Measurements from ENCODE around the gene WWTR1. TPM values are rescaled to one million over a fixed set of nuclear protein-coding genes. Genes with fewer than 3 reads are reported as not detected.

The WWTR1 gene
- total RNA-seq, 1 donor from 2014 or later: 39.1 TPM

DNA sequence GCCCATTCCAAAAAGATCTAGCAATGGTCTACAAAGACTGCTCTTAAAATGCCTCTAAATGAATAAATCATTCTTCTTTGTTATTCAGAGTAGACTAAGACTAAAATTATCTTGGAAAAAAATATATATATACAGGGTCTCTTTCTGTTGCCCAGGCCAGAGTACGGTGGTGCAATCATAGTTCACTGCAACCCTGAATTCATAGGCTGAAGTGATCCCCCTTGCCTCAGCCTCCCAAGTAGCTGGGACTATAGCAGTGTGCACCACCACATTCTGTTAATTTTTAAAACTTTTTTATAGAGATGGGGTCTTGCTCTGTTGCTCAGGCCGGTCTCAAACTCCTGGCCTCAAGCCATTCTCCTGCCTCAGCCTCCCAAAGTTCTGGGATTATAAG is 18.7 kb downstream of the WWTR1 start:
- Histone ChIP-seq H3K4me1 (peaks cover 96% of the 10 kb centered on the region), H3K27me3 (ENCODE audit: low read depth) (no peaks in the 10 kb centered on the region), H3K9me3 (replicated peaks) (no peaks in the 10 kb centered on the region), H3K4me3 (peak overlapping the region; percentile 52), H3K36me3 (no peaks in the 10 kb centered on the region), H3K27ac (replicated peaks) (peak overlapping the region; percentile 61)
- TF ChIP-seq, protein P1, sequence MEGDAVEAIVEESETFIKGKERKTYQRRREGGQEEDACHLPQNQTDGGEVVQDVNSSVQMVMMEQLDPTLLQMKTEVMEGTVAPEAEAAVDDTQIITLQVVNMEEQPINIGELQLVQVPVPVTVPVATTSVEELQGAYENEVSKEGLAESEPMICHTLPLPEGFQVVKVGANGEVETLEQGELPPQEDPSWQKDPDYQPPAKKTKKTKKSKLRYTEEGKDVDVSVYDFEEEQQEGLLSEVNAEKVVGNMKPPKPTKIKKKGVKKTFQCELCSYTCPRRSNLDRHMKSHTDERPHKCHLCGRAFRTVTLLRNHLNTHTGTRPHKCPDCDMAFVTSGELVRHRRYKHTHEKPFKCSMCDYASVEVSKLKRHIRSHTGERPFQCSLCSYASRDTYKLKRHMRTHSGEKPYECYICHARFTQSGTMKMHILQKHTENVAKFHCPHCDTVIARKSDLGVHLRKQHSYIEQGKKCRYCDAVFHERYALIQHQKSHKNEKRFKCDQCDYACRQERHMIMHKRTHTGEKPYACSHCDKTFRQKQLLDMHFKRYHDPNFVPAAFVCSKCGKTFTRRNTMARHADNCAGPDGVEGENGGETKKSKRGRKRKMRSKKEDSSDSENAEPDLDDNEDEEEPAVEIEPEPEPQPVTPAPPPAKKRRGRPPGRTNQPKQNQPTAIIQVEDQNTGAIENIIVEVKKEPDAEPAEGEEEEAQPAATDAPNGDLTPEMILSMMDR (IDR thresholded peaks at IDR 0.05; ENCODE audit: borderline replicate concordance): no peak
- intact Hi-C loops (cut with micrococcal nuclease): no loop called here
- DNase-seq: no peak

DNA sequence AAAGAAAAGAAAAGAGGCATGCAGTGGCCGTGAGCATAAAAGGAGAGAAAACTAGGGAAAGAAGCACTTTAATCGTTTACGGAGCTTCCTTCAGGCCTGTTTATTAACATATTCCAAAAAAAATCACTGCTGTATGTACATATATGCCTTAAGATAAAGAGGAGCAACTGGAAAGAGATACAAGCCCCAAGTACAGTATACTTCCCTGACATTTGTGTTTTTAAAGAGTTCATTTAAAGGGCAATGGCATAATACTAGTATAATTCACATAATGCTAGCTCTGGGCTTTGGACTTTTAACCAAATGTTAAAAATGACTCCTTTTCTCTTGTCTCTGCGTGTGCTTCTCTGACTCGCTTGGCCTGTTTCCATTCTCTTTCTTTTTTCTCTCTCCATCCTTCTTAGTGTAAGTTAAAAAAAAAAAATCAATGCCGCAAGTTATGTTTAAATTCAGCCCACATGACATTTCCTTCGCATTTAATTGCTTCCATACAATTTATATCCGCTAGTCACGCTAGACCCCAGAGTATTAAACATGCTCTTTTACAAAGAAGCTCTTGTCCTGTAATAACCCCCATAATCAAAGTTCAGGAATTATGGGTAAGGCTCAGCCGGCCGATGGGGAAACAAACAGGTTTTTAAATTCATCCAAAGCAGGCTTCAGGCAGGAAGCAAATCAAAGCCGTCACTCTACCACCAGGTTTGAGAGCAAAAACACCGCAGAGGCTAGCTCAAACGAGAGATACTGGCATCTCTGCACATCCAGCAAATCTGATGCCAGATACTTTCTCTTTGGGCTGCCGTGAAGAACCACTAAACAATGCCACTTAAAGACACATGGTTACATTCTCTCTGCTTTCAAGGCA is 19.4 kb downstream of the WWTR1 start:
- no peaks in the 10 kb centered on the region for H3K9me3 ChIP-seq (replicated peaks)
- H3K4me3 ChIP-seq: peak overlapping the region; percentile 52
- peaks cover 96% of the 10 kb centered on the region for H3K4me1 ChIP-seq
- intact Hi-C loops (cut with micrococcal nuclease): no loop called here
- H3K27ac ChIP-seq (replicated peaks): peak overlapping the region; percentile 61
- H3K36me3 ChIP-seq: no peaks in the 10 kb centered on the region
- DNase-seq: no peak
- TF ChIP-seq, protein P1 (IDR thresholded peaks at IDR 0.05; ENCODE audit: borderline replicate concordance): no peak
- H3K27me3 ChIP-seq (ENCODE audit: low read depth): no peaks in the 10 kb centered on the region

DNA sequence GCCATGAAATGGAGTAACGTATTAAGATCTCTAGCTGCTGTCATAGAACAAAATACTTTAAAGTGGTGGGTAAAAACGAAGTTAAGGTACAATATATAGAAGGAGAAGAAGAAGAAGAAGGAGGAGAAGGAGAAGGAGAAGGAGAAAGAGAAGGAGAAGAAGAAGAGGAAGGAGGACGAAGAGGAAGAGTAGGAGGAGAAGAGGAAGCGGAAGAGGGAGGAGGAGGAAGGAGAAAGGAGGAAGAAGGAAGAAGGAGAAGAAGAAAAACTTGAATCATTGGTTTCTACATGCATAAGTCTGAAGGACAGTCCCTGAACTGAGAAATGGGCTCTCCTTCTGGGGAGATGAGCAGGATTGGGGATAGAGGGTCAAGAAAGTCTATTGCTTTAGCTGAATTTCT is 22.4 kb downstream of the WWTR1 start:
- intact Hi-C loops (cut with micrococcal nuclease): no loop called here
- Histone ChIP-seq H3K9me3 (replicated peaks) (no peaks in the 10 kb centered on the region), H3K27me3 (ENCODE audit: low read depth) (no peaks in the 10 kb centered on the region), H3K36me3 (no peaks in the 10 kb centered on the region), H3K27ac (replicated peaks) (no peak overlapping the region), H3K4me3 (no peak overlapping the region), H3K4me1 (peaks cover 92% of the 10 kb centered on the region)
- DNase-seq: no peak
- TF ChIP-seq, protein P1 (IDR thresholded peaks at IDR 0.05; ENCODE audit: borderline replicate concordance): no peak

DNA sequence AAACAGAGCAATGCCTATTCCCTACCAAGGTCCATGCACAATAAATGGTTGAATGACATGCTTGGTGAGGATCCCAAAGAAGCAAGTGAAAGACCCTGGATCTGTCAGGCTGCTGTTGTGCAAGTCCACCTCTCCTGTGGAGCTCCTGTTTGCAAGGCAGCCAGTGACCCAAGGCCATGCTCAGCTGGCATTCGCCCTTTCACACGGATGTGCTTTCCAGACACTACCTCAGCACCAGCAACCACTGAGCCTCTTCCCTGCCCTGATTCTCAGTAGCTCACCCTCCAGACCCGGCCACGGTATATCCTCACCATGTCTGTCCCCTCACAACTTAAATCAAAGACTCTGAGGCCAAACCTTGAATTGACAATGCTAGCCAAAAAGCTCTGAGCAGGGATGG is 23.3 kb downstream of the WWTR1 start:
- H3K9me3 ChIP-seq (replicated peaks): no peaks in the 10 kb centered on the region
- no peaks in the 10 kb centered on the region for H3K27me3 ChIP-seq (ENCODE audit: low read depth)
- H3K4me1 ChIP-seq: peaks cover 95% of the 10 kb centered on the region
- TF ChIP-seq, protein P1 (IDR thresholded peaks at IDR 0.05; ENCODE audit: borderline replicate concordance): no peak
- no peaks in the 10 kb centered on the region for H3K36me3 ChIP-seq
- H3K4me3 ChIP-seq: no peak overlapping the region
- peak overlapping the region; percentile 24 for H3K27ac ChIP-seq (replicated peaks)
- no peak for DNase-seq
- intact Hi-C loops (cut with micrococcal nuclease): no loop called here

DNA sequence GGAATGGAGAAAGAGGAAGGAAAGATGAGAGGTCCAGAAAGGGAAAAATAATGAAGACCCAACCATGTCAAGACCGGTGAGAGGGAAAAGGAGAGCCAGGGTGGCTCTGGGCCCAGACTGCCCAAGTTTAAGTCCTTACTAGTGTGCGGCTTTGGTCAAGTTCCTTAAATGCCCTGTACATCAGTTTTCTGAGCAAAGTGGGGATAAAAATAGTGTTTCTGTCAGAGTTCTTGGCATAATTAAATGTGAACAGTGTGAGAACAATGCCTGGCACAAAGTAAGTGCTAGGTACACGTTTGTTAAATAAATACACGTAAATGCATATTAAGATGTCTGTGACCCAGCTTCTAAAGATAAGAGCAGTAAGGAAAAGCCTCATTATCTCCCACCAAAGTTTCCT is 23.8 kb downstream of the WWTR1 start:
- H3K27ac ChIP-seq (replicated peaks): peak overlapping the region; percentile 24

More for the DNA sequence above, 23.8 kb downstream of the WWTR1 start:
- Histone ChIP-seq H3K36me3 (no peaks in the 10 kb centered on the region), H3K4me1 (peaks cover 95% of the 10 kb centered on the region), H3K4me3 (no peak overlapping the region), H3K27me3 (ENCODE audit: low read depth) (no peaks in the 10 kb centered on the region), H3K9me3 (replicated peaks) (no peaks in the 10 kb centered on the region)
- DNase-seq: no peak
- TF ChIP-seq, protein P1 (IDR thresholded peaks at IDR 0.05; ENCODE audit: borderline replicate concordance): no peak
- intact Hi-C loops (cut with micrococcal nuclease): no loop called here
